Neuron (in vitro differentiated cells): ENCODE measurements around the gene MYB.

Source experiments
- H2AFZ ChIP-seq: one replicate; pipeline ENCODE4 v1.6.1; 2013; ENCODE audit warnings: low read depth, mild to moderate bottlenecking, inconsistent platforms, low read length, moderate library complexity
- H3K27me3 ChIP-seq: one replicate; pipeline ENCODE4 v1.6.1; 2013; ENCODE audit warnings: low read length; ENCODE audit not compliant: insufficient read depth
- H3K36me3 ChIP-seq: one replicate; pipeline ENCODE4 v1.6.1; 2013; ENCODE audit warnings: low read length; ENCODE audit not compliant: insufficient read depth
- H3K4me1 ChIP-seq: one replicate; pipeline ENCODE4 v1.6.1; 2013; ENCODE audit warnings: low read length; ENCODE audit not compliant: insufficient read depth
- H3K4me3 ChIP-seq: 2 replicates; pipeline ENCODE4 v1.5.1; 2013; ENCODE audit warnings: mild to moderate bottlenecking, low read length, moderate library complexity
- H3K9me3 ChIP-seq: one replicate; pipeline ENCODE4 v1.6.1; 2013; ENCODE audit warnings: low read length

Gene MYB

DNA sequence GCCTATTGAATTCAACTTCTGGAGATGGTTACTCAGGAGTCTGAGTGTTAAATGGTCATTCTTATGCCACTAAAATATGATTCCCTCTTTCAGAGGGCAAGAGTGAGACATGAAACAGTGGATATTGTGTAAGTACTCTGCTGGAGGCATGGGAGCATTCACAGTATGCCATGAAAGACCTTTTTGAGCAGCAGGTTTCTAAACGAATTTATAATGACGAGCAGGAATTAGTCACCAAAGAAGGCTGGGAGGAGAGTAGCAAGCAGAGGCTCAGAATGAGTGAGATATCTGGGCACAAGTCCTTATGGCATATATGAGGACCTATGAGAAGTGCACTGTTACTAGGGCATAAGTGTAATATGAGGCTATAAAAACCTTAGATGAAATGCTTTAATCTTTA is 10.9 kb upstream of the MYB start:
- Histone ChIP-seq H3K4me3 (no peak overlapping the region), H3K4me1 (no peaks in the 10 kb centered on the region), H3K9me3 (peaks cover 2% of the 10 kb centered on the region), H2AFZ (no peak overlapping the region), H3K36me3 (no peaks in the 10 kb centered on the region), H3K27me3 (peaks cover 15% of the 10 kb centered on the region)

DNA sequence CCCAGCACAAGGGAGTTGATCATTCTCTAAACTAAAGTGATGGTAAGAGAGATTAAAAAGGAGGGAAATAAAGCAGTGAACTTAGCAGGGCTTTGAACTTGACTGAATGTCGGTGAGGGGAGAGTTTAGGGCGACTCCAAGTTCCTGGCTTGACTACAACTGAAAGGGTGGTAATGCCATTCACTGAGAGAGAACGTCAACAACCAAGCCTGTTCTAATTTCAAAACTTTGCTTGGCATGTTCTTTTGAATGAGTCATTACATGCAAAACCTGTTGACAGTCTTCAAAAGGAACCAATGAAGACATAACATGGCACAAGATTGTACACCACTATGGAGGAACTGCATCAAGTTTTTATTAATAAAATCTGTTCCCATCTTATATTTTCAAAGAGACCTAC is 10.3 kb upstream of the MYB start:
- Histone ChIP-seq H2AFZ (no peak overlapping the region), H3K9me3 (peaks cover 2% of the 10 kb centered on the region), H3K36me3 (no peaks in the 10 kb centered on the region), H3K27me3 (peaks cover 15% of the 10 kb centered on the region), H3K4me3 (no peak overlapping the region), H3K4me1 (no peaks in the 10 kb centered on the region)

DNA sequence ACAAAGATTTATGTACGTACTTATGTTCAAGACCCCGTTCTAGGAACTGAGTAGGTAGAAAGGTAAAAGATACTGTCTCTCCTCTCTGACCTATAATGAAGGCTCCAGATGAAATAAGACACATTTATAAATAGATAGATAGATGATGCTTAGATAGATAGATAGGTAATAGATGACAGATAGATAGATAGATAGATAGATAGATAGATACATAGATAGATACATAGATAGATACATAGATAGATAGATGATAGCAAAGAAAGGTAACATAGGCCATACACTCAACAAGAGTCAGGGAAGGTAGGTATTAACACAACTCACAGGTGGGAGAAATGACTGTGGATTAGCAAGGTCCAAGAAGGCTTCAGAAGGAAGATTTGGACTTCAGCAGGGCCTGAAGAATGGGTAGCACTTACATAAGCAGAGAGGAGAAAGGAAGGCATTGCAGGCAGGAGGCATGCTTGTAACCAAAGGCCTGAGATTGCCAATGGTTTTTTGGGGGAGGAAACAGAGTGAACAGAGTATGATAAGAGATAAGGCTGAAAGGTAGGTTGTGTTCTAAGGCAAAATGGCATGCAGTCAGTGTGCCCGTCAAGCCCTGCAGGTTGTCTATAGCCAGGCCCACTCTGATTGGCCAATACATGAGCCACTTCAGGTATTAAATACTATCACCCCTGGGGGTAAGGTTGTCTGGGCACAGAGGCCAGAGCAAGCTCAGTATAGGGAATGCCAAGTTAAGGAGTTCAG is 7.7 kb upstream of the MYB start:
- no peaks in the 10 kb centered on the region for H3K36me3 ChIP-seq
- H2AFZ ChIP-seq = no peak overlapping the region
- H3K9me3 ChIP-seq = peaks cover 4% of the 10 kb centered on the region
- H3K4me3 ChIP-seq = no peak overlapping the region
- no peaks in the 10 kb centered on the region for H3K4me1 ChIP-seq
- peaks cover 26% of the 10 kb centered on the region for H3K27me3 ChIP-seq

DNA sequence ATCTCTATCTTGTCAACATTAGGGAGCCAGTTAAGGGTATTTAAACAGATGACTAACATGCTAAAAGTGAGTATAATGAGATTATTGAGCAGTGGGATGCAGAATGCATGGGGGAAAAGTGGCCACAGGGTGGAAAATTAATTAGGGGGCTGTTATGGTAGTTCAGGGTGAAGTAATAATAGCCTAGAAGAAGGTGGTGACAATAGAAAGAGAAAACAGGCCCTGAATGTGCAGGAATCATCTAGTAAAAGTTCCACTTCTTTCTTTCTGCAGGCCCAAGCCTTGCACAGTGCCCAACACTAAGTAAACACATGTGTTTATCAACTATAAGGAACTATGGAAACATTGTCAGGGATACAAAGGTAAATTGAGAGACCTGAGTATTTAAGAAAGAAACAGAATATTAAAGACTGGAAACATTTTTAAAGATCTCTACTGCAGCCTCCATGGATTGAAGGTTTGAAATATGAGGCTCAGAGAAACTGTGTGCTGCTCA is 7.1 kb upstream of the MYB start:
- Histone ChIP-seq H3K4me1 (no peaks in the 10 kb centered on the region), H3K9me3 (peaks cover 4% of the 10 kb centered on the region), H2AFZ (no peak overlapping the region), H3K27me3 (peaks cover 31% of the 10 kb centered on the region), H3K36me3 (no peaks in the 10 kb centered on the region), H3K4me3 (no peak overlapping the region)

DNA sequence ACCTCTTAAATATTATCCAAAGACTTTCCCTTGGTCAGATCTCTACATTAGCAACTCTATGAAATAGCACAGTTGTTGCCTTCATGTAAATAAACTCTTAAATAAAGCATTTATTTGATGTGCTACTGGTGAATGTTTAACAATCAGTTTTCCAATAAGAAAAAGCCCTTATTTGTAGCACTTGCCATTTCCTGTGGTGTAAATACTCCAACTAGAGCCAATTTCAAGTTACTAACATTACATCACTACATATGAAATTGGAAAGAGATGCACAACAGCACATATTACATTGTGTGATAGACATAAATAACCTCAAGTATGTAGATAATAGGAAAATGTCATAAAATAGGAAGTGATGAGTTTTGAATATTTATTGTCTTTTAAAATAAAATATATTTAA is 5.0 kb upstream of the MYB start:
- Histone ChIP-seq H3K4me1 (peaks cover 1% of the 10 kb centered on the region), H2AFZ (no peak overlapping the region), H3K36me3 (no peaks in the 10 kb centered on the region), H3K9me3 (peaks cover 2% of the 10 kb centered on the region), H3K27me3 (peaks cover 27% of the 10 kb centered on the region), H3K4me3 (no peak overlapping the region)

DNA sequence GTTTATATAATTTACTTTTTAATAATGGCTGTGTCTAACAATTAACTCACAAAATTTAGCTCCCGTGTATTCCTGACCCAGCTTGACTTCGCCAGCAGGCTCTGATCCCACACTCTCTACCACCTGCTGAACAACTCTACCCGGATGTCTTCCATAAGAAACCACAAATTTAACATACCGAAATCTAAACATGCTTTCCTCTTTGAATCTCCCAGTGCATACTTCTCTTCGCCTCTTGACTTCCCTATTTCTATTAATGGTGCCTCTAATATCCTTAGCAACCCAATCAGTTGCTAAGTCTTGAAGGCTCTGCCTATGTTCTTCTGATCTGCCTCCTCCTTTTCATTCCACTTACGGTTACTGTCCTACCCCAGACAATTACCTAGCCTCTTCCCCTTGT is 4.6 kb upstream of the MYB start:
- Histone ChIP-seq H3K9me3 (peaks cover 2% of the 10 kb centered on the region), H3K4me1 (peaks cover 1% of the 10 kb centered on the region), H3K36me3 (no peaks in the 10 kb centered on the region), H3K27me3 (peaks cover 27% of the 10 kb centered on the region), H2AFZ (no peak overlapping the region), H3K4me3 (no peak overlapping the region)

DNA sequence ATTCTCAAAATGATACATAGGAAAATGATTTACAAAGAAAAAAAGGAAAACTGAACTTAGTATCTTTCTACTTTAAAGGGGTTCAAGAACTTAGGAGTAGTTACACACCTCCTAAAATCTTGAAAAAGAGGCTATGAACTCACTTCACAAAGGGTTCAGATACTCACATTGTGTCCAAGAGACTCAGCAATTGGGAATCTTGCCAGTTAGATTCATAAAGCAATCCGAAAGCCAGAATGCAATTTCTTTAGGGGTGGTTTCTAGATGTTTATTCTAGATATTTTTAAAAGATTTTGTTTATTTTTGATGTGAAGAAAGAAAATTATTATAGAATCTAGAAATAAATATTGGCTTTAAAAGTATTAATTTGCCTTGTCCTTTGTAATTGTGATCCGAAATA is 1.7 kb upstream of the MYB start:
- Histone ChIP-seq H3K36me3 (no peaks in the 10 kb centered on the region), H3K4me1 (peaks cover 20% of the 10 kb centered on the region), H3K9me3 (peaks cover 2% of the 10 kb centered on the region), H3K27me3 (peaks cover 35% of the 10 kb centered on the region), H3K4me3 (no peak overlapping the region), H2AFZ (no peak overlapping the region)

DNA sequence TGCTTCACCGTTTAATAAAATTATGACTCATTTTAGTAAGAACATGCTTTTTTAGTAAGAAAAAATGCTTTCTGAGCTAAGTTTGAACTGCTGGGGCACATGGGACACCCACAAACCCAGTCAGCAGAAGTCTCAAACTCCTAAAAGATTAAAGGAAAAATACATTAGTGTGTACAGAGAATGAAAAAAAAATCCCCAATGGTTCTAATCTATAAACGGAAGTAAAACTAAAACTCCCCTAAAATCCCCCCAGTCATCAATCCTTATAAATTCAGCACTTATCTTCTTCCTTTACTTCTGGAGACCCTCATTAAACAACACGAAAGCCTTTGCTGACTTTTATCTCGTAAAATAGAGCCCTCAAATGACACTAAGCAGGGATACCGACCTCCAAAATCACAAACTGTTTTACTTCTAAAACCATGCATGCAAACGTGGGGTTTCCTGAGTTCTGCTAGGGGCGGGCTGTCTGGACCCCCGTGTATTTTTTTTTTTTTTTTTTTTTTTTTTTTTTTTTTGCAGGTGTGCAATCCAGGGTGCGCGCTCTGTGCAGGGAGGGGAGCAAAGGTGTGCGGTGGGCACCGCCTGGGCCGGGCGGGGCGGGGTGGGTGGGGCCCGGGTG is 1.1 kb upstream of the MYB start:
- H2AFZ ChIP-seq = no peak overlapping the region
- peak overlapping the region; percentile 81 for H3K4me3 ChIP-seq
- peaks cover 20% of the 10 kb centered on the region for H3K4me1 ChIP-seq
- peaks cover 2% of the 10 kb centered on the region for H3K9me3 ChIP-seq
- no peaks in the 10 kb centered on the region for H3K36me3 ChIP-seq
- peaks cover 35% of the 10 kb centered on the region for H3K27me3 ChIP-seq

DNA sequence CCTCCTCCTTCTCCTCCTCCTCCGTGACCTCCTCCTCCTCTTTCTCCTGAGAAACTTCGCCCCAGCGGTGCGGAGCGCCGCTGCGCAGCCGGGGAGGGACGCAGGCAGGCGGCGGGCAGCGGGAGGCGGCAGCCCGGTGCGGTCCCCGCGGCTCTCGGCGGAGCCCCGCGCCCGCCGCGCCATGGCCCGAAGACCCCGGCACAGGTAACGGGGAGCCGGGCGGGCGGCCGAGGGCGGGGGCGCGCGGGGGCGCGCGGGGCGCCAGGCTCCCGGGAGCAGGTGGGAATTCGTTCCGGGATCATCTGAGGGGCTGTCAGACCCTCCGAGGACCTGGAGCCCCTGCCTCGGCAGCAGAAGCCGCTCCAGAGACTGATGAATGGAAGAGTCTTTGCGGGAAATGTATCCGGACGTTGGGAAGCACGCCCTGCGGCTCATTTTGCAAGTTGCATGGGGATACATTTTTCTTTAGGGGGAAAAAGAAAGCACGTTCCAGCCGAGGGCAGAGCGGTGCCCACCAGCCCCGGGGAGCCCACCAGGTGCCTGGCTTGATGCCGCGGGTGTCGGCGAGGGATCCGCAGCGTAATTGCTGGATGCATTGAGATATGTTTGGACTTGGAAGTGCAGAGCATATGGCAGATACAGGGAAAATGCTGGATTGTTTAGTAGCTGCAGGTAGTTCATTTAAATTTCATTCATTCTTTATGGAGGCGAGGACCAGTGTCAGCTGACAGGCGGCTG is 394 bp downstream of the MYB start:
- H3K4me3 ChIP-seq = peak overlapping the region; percentile 81
- peak overlapping the region; percentile 89 for H2AFZ ChIP-seq
- peaks cover 2% of the 10 kb centered on the region for H3K9me3 ChIP-seq
- H3K4me1 ChIP-seq = peaks cover 20% of the 10 kb centered on the region
- peaks cover 35% of the 10 kb centered on the region for H3K27me3 ChIP-seq
- no peaks in the 10 kb centered on the region for H3K36me3 ChIP-seq

DNA sequence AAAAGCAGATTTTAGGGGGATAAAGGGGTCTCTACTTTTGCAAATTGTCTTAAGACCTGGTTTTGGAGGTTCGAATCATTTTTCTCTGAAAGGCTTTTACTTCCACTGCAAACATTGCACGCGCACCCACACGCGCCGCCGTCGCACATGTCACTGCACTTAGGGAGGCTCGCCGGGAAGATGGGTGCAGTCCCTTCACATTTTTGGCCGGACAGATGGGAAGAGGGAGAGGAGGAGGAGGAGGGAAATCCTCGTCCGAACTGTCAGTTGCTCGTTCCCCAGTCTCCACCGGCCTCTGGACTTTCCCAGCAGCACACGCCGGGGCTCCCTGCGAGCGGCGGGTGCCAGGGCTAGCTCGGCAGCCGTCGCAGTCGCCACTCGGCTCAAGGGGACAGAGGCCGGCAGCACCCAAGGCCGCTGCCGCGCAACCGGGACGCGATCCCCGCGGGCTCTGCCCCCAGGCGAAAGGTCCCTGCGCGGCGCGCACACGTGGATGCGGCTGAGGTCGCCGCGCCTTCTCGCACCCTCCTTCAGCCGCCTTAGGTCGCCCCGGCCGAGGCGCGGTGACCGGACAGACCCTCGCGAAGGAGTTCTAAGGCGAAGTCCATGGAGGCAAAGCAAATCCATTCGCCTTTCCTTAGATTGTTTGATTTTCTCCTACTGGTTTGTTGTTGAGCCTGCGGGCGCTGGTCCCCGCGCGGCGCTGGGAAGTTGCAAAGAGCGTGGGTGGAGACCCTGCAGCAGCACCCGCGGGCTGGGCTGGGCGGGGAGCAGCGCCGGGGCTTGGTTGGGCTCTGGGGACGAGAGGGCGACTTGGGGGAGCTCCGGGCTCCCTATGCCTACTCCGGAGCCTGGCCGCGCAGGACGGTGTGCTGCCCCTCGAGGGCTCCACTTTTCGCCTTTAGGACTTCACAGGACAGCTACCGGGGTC is 1.2 kb downstream of the MYB start:
- Histone ChIP-seq H2AFZ (peak overlapping the region; percentile 89), H3K36me3 (no peaks in the 10 kb centered on the region), H3K4me3 (peak overlapping the region; percentile 81), H3K9me3 (peaks cover 2% of the 10 kb centered on the region), H3K4me1 (peaks cover 20% of the 10 kb centered on the region), H3K27me3 (peaks cover 31% of the 10 kb centered on the region)

DNA sequence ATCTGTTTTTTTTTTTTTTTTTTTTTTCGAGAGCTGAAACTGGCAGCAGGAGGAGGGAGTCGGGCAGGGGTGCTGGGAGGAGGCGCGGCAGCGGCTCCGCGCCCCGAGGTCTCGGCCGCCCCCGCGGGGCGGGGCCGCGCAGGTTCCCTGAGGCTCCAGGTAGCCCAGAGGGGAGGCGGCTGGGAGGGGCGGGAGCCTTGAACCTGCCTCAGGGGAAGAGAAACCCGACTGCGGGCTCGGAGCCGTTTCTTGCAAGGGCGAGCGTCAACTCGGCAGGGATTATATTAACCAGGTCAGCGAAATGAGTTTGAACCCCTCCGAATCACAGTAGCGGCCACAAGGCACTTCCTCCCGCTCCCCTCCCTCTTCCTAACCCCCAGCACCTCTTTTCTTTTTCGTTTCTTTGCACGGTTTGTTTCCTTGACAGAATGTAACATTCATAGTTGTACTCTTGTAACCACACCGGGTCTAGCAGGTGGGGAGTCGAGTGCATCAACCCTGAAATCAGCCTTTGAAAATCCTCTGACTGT is 2.0 kb downstream of the MYB start:
- Histone ChIP-seq H3K9me3 (no peaks in the 10 kb centered on the region), H3K27me3 (peaks cover 27% of the 10 kb centered on the region), H2AFZ (peak overlapping the region; percentile 89), H3K36me3 (no peaks in the 10 kb centered on the region), H3K4me3 (peak overlapping the region; percentile 81), H3K4me1 (peaks cover 24% of the 10 kb centered on the region)
